Measurements from ENCODE around the gene ARHGEF33.

- TF ChIP-seq POLR2A (IDR thresholded peaks at IDR 0.05; ENCODE audit: low read length) (no peak), RAD21 (conservative IDR thresholded peaks at IDR 0.05 in 1 of 2, IDR thresholded peaks at IDR 0.05 in 1 of 2) (no peak), MAZ (IDR thresholded peaks at IDR 0.05; ENCODE audit: borderline replicate concordance, low read depth, low read length) (no peak)
Measured at GRCh38 chr2:38863061-38863695, 26.5 kb upstream of the ARHGEF33 start.

Measured in A549 (cell line).